MV-4-11 (cell line): Measurements from ENCODE around the gene TK2.
"Not testable (repeated sequence)": the region's sequence is repeated elsewhere in the genome, so short reads cannot be mapped to it uniquely, and the experiment has no call there.

Source experiments
- DNase-seq: peaks from one replicate; lab custom pipeline; 2025; lab: John Stamatoyannopoulos, UW

The TK2 gene

DNA sequence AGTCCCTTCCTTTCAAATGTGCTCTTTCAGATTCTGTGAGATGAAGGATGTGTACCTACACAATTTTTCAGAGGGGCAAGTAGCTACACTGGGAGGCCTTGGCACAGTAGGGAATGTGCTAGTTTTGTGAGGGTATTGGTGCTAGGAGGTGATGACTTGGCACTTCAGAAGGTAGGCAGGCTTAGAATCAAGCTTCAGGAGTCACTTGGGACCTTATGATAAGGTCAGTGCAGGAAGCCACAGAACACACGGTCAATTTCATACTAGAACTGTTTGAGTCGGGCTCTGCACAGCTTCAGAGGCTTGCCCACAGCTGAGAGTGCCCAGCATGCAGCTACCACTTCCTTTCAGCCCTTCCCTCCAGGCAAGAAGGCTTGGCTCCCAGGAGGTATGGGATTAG lies 22.4 kb upstream of the TK2 start:
- DNase-seq = no peak

DNA sequence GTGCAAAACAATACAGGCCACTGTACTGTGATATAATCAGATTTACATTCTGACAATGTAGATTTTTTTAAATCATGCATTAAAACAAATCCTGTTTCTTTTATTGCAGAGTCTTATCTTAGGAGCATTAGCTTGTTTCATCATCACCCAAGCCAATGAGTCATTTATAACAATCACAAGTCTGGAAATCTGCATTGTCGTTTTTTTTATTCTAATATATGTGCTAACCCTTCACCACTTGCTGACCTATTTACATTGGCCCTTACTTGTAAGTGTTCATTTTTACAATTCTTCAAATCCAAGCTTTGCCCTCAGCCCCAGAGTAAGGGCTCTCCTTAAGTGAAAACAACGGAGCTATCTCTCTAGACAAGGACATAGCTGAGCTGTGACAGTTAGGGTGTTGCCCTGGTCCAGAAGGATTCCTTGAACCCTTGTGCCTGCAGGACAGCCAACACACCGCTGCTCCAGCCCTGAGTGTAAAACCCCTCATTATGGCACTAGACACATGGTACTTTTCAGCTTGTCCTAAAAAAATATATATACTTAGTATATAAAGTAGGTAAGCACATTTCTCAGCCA lies 20.0 kb upstream of the TK2 start:
- peak; percentile 27 for DNase-seq

DNA sequence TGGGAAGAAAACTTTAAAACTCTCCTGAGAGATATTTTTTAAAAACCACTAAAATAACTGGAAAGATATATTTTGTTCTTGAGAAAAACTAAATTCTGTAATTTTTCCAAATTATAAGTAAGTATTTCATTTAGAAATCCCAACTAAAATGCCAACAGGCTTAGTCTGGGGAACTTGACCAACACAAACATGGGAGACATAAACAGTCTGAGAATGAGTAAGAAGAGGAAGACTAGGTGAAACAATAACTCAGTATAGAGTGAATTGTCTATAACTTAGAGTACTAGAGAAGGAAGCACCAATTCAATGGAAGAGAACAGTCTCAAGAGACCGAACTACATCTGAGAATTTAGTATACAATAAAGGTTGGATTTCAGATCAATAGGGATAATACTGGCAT lies 19.2 kb upstream of the TK2 start:
- no peak for DNase-seq

DNA sequence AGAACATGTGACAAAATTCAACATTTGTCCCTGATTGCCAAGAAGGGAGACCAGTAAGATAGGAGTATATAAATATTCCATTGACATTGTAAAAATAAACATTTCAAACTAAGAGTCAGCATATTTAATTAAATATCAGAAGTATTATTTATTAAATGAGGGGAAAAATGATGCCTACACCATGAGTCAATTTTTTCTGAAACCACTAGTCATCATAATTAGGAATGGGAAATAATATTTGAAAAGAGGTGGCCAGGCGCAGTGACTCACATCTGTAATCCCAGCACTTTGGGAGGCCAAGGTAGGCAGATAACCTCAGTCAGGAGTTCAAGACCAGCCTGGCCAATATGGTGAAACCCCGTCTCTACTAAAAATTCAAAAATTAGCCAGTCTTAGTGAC lies 18.4 kb upstream of the TK2 start:
- no peak for DNase-seq

DNA sequence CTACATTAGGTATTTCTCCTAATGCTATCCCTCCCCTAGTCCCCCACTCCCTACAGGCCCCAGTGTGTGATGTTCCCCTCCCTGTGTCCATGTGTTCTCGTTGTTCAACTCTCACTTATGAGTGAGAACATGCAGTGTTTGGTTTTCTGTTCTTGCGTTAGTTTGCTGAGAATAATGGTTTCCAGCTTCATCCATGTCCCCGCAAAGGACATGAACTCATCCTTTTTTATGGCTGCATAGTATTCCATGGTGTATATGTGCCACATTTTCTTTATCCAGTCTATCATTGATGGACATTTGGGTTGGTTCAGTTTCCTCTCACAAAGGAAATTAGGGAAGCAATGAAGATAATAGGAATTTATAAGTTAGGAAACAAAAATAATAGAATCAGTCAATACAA lies 17.3 kb upstream of the TK2 start:
- DNase-seq = not testable (repeated sequence)

DNA sequence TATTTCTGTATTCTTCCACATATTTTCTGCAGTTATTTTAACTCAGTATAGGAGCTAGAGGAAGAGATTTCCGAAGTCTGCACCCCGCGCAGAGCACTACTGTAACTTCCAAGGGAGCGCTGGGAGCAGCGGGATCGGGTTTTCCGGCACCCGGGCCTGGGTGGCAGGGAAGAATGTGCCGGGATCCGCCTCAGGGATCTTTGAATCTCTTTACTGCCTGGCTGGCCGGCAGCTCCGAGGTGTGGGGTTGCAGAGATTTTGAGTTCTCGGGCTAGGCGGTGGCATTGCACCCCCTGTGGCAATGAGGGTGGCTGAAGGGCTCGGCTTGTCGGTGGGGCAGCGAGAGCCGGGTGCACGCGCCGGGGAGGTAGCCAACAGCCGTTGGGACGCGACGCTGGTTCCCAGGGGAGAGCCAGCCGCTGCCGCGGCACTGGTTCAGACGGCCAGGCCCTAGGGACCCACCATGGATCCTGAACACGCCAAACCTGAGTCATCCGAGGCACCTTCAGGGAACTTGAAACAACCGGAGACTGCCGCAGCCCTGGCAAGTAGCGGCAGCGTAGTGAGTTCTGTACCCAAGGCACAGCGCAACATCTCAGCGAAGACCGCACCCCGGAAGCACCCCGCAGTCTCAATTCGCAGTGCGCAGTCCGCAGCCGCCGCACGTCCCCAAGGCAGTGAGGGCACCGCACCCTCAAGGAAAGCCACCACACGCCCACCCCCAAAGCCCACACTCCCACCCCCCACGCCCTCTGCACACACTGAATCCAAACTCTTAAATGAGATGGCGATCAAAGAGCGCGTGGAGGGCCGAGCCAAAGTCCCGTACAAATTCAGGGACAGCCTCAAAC lies 16.4 kb upstream of the TK2 start, which contains the start of gene CMTM1:
Gene CMTM1 (plus strand): TSS at position 389 of the 851 bp plus-strand sequence. CDS start 75 bp downstream, at position 464.
- no peak for DNase-seq

DNA sequence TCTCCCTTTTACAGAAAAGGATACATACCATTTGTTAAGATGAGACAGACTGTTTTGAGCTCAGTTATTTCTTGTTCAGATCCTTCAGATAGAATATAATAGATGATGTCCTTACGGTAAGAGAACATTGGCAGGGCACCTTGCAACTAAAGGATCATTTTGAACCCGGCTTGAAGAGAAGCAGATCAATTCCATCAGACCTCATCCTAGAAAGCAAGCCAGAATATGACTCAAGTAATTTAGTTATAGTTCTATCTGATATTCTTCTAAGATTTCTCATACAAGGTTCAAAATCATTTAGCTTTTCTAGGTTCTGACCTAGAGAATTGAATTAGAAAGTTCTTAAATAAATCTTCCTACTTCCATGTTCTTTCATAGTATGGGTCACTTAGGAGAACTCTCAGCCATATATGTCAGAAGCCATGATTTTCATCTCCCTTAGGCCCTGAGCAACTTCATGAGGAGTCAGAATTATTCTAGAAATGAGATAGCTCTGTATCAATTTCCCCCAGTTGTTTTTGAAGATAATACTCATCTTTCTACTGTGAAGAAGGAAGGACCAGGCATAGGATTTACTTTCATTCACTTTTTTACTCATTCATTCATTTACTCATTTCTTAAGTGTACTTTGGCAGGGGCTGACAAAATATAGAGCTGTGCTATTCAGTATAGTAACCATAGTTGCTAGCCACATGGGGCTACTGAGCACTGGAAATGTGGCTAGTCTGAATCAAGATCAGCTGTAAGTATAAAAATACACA lies 13.8 kb upstream of the TK2 start:
- DNase-seq = no peak

DNA sequence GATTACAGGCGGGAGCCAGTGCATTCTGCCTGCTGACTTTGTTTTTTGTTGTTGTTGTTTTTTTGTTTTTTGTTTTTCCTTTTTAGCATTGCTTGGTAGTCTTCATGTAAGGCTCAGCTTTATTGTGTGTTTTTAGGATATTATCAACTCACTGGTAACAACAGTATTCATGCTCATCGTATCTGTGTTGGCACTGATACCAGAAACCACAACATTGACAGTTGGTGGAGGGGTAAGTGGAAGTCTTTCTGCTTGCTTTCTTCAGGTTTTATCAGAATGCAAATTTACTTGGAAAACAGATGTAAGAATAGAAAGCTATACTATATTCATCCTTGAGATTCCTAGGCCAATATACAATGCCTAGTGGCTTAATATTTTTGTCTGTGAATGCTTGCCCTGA lies 13.1 kb upstream of the TK2 start:
- DNase-seq = no peak

DNA sequence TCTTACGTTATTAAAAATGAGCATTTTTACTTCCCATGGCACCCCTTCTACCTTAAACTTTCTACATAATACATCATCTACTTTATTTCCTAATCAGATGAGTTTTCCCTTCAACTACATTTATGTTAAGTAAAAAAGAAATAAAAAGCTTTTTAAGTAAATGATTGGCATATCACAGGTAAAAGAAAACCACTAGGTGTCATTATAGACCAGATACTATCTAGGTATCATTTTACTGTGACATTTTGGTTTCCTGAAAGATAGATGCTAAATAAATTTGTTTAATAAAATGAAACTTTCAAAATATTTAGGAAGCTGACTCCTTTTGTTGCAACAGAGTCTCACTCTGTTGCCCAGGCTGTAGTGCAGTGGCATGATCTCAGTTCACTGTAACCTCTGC lies 12.5 kb upstream of the TK2 start:
- DNase-seq = no peak

DNA sequence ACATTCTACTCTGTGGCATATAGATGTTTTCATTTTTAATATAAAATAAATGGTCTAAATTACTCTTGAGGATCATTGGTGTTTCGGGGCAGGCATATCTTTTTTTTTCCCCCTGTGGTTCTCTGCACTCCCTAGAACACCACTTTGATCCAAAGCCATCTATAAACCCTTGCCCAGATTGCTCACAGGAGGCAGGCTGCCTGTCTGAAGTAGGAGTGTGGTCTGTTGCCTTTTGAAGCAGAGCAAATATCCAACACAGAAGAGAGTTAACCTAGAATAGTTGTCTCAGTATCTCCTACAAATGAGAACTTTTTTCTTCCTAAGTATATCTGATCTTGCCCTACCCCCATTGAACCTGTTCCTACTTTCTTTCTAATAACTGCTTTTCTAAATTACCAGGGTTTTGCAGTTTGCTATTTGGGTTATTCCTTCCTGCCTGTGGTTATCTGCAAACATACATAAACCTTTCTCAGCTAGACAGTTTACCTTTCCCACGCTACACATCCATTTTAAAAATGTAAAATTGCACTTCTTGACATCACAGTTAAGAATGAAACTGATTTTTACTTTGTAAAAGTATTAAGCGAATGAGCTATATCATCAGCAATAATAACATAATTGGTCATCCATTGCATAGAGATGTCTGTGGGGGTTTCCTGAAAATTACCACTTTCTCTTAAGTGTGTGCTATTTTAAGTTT lies 11.6 kb upstream of the TK2 start:
- DNase-seq = no peak

DNA sequence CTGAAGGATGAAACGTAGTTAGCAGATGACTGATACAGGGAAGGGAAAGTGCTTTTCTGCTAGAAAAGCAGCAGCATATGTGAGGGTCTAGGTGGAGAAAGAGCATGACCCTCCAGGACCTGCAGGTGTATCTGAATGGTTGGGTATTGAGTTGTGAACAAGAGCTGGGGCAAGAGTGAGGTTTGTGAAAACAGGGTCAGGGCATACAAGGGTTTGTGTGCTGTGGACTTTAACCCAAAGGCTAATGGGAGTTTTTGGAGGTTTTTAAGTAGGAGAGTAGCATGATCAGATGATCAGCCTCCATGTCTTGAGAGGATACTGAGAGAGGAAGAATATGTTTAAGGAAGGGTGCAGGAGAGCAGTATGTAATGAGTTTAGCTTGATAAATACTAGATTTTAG lies 10.2 kb upstream of the TK2 start:
- DNase-seq = no peak

DNA sequence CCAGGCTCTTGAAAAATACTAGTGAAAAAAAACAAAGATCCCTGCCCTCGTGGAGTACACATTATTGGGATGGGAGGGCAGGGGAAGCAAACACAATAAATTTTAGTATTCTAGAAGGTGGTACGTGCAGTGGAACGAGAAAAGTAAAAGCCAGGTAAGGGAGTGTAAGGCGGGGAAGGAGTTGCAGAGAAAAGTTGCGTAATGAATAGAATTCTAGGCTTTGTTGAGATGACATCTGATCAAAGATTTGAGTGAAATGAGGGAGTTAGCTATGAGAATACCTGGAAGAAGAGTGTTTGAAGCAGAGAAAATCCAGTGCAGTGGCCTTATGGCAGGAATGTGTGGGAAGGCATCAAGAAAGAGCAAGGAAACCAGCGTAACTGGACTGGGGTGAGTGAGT lies 4.6 kb upstream of the TK2 start:
- DNase-seq = no peak

DNA sequence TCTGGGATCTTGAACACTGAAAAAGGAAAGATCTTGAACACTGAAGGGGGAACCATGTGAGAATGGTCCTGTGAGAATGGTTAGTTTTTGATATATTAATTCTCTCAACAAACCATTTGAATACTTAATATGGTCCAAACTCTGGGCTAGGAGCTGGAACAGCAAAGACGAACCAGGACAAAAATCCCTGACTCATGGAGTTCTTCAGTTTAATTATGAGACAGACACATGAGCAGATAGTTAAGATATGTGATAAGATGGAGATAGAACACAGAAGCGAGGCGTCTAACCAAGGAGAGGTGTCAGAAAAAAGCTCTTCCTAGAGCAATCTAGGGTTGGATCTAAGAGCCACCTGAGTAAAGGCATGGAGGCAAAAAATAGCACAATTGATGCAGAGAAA lies 4.1 kb upstream of the TK2 start:
- no peak for DNase-seq

DNA sequence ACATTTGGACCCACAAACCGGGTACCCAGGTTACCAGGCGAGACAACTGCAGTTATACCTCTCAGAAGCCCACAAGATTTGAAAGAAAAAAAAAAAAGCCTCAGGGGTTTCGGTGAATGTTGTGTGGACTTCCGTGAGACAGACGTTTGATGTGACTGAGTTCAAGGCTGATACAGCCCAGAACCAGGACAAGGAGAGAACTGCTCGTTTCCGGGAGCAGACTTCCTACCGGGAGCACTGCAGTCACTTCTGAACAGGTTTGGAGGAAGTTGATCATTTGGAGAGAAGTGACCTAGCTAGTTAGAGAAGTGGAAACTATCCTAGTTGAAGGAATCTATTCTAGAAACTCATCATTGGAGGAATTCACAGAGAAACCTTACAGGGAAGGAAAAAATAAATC lies 3.3 kb upstream of the TK2 start:
- DNase-seq = peak; percentile 21

DNA sequence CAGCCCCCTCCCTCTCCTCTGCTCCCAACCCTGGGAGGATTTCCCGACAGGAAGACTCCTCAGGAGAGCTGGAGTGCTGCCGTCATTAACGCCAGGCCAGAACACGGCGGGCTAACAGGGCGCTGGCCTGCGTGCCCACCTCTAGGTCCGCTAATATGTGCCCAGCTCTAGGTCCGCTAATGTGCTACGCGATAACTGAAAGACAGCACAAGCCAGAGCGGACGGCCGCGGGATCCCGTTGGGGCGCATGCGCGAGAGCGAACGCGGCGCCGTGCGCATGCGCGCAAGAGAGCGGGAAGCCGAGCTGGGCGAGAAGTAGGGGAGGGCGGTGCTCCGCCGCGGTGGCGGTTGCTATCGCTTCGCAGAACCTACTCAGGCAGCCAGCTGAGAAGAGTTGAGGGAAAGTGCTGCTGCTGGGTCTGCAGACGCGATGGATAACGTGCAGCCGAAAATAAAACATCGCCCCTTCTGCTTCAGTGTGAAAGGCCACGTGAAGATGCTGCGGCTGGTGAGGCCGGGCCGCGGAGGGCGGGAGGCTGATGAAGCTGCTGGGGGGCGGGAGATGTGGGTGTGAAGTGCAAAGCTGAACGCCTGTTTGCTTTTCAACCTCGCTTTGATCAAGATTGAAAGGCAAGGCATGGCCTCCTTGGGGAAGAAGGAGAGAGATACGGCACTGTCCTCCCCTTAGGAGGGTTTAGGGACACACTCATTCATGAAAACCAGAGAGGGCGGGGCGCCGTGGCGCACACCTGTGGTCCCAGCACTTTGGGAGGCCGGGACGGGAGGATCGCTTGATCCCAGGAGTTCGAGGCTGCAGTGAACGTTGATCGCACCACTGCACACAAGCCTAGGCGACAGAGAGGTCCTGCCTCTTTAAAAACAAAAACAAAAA lies 2.6 kb upstream of the TK2 start, which contains the start of gene CKLF:
Gene CKLF (plus strand): TSS at position 291 of the 892 bp plus-strand sequence. CDS start 140 bp downstream, at position 431.
- DNase-seq = peak; percentile 85

DNA sequence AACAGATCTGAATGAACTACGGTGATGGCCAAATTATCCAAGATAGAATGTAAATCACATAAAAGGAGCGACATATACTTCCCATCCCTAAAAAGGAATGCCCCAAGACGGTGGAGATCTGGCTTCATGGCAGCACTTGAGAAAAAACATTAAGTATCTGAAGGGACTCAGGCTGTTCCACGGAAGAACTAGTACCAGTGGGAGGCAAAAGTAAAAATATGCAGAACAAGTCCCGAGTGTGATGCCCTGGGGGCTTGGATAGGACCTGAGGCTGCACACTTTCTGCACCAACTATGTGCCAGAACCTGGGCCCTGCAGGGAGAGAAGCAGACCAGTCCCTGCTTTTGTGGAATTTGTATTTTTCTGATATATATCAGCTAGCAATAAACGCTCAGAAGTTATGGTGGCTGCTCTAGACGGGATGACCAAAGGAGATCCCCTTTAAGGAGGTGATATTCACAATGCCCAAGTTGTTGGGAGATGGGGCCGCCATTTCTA lies 1.9 kb upstream of the TK2 start:
- no peak for DNase-seq

DNA sequence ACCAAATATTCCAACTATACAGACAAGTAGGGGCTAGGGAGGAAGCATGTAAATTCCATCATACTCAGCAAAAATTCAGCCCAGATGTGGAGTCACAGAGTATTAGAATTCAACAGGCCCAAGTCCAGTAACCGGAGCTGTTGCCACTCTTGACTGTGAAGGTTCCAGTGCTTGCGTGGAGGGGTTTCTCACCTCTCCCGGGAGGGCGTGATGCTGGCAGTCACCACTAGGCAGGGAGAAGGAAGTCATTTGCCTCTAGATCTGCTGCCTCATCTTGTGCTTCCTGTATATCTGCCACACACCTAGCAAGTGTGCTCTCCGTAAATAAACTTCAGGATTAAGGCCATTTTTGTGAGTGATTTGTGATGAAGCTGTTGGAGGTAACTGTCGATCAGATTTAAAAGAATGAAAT lies 1.4 kb upstream of the TK2 start:
- peak; percentile 70 for DNase-seq

DNA sequence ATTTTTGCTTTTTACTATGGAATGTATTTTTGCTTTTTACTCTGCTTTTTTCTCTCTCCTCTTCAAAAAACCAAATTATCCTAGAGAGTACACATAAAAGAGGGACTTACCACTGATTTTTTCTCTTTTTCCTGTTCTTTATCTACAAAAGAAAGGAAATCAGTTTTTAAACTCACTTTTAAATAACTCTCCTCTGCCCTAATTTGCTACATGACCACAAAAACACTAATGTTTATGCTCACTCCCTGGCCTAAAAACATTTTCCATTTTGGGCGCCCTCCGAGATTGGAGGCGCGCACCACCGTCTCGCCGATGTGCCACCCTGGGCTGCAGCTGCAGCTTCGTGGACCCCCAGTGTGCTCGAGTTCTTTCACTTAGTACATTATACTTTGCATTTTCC lies 1.1 kb downstream of the TK2 start:
- DNase-seq = no peak

DNA sequence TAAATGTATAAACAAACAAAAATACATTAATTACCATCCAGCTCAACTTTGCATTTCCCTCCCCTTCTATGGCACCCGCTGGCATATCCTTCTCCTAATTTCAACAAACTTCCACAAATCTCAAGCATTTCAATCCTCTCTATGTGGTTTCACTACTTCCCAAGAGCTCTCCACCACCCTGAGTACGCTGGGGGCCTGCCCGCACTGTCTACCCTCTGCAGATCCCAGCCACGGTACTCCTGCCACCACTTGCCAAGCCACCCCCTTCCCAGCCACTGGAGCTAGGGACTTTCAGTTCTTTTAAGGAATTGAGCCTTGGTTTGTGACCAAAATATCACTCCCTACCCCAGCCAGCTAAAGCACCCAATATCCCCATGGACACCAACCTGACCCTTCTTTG lies 1.9 kb downstream of the TK2 start:
- peak; percentile 30 for DNase-seq

DNA sequence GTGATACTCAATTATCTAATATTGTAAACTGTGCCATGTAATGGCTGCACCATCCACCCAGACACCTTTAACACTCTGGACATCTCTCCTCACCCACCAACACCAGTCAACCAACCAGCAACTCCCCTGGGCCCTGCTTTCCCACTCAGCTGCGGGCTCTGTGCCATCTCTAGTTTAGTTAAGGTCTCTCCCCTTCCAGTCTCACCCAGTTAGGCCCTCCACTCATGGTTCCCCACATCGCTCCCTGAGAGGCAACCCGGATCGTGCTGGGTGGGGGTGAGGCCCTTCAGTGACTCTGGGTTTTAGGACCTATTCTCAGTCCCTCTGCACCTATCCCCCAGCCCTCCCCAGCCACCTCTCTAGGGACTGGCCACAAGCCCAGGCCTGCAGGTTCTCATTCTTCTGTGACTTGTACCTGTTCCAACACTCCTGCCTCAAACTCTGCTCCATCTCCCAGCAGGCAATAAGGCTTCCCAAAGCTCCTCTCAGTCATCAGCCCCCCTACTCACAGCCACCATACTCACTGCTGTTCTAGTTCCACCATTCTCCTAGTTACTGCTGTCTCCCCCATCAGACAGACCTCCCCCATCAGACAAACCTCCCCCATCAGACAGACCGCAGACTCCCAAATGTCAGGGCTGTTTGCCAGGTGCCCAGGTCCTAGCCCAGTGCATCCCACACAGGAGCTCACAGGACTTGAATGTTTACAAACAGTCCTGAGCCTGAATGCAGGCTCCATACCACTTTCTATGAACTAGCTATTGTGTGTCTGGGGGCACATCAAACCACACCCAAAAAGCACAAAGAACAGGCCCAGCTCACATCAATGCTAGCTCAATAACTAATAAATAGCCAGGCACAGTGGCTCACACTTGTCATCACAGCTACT lies 2.6 kb downstream of the TK2 start:
- DNase-seq = no peak
